Measurements from ENCODE around the gene RNF115. TPM values are rescaled to one million over a fixed set of nuclear protein-coding genes. Genes with fewer than 3 reads are reported as not detected.

The RNF115 gene
- total and polyA plus RNA-seq, 2 of the 4 experiments (the other 2 are of a cell fraction): 13.5 to 22.9 TPM

- dilution Hi-C loops (cut with HindIII; ENCODE audit: low sequenced_read_pairs, unreplicated experiment): no loop called here
- Histone ChIP-seq H3K14ac (replicated peaks; ENCODE audit: low read depth, low read length) (no peak overlapping the region), H4K5ac (ENCODE audit: low read depth, low read length) (no peak overlapping the region), H4K20me1 (ENCODE audit: insufficient read depth, low read length) (no peaks in the 10 kb centered on the region), H3K56ac (ENCODE audit: extremely low read depth, insufficient read depth, low read length) (no peak overlapping the region), H2AFZ (replicated peaks; ENCODE audit: low read length, poor library complexity) (no peak overlapping the region), H2BK5ac (ENCODE audit: low read depth, low read length, poor library complexity, severe bottlenecking) (no peak overlapping the region), H3K79me1 (ENCODE audit: low read depth in 1 of 2, low read length in 2 of 2) (no peaks in the 10 kb centered on the region), H3K4me3 (ENCODE audit: insufficient read depth, low read depth, low read length) (no peak overlapping the region), H3K9me1 (ENCODE audit: insufficient read depth, low read length) (no peaks in the 10 kb centered on the region), H2BK120ac (ENCODE audit: low read depth, low read length) (no peak overlapping the region), H3K36me3 (ENCODE audit: control insufficient read depth, insufficient read depth, low read length) (no peaks in the 10 kb centered on the region), H4K91ac (ENCODE audit: insufficient read depth, low read depth, low read length) (no peak overlapping the region), H3K27ac (ENCODE audit: insufficient read depth, low read length) (no peak overlapping the region), H3K9ac (ENCODE audit: low read depth, low read length) (no peak overlapping the region), H3K4ac (ENCODE audit: low read depth, low read length) (no peak overlapping the region), H3K9me3 (ENCODE audit: control insufficient read depth, insufficient read depth, low read length) (no peaks in the 10 kb centered on the region), H4K8ac (ENCODE audit: low read depth in 2 of 2, low read length in 2 of 2) (peak overlapping the region in 1 of 2 experiments; percentile 19; a peak in 1 of 4 replicates), H2BK20ac (ENCODE audit: low read depth, low read length) (no peak overlapping the region), H2AK9ac (replicated peaks; ENCODE audit: low read depth, low read length, poor library complexity) (no peak overlapping the region), H3K27me3 (ENCODE audit: control insufficient read depth, insufficient read depth, low read length) (no peaks in the 10 kb centered on the region), H2BK15ac (ENCODE audit: low read depth, low read length) (no peak overlapping the region), H3K4me2 (ENCODE audit: low read depth, low read length) (no peak overlapping the region), H3K18ac (ENCODE audit: low read depth, low read length) (peak overlapping the region; percentile 5; the same call in 1 of the 2 replicates), H2AK5ac (ENCODE audit: low read depth, low read length) (no peak overlapping the region), H3K23ac (ENCODE audit: low read depth, low read length) (no peak overlapping the region), H3K4me1 (ENCODE audit: control insufficient read depth, insufficient read depth, low read length) (peaks cover 5% of the 10 kb centered on the region)
- BruUV-seq (replicated peaks): no TSS peak
- no CpG with 5 or more reads among the region's 2 CpGs for WGBS, 2 experiments (ENCODE audit: extremely low coverage in 2 of 2, insufficient read length in 1 of 2)
- TF ChIP-seq USF2 (IDR thresholded peaks at IDR 0.05; ENCODE audit: low read depth, low read length) (no peak), SMC3 (IDR thresholded peaks at IDR 0.05; ENCODE audit: low read depth, low read length) (no peak), MAFK (IDR thresholded peaks at IDR 0.05; ENCODE audit: low read depth, low read length) (no peak), FOS (IDR thresholded peaks at IDR 0.05; ENCODE audit: low read depth, low read length) (no peak)
- DNase-seq (no peak), ATAC-seq (ENCODE audit: low read depth) (peak; percentile 73)
- in situ Hi-C loops (cut with MboI; ENCODE audit: low sequenced_read_pairs): no loop called here
- intact Hi-C loops (cut with micrococcal nuclease): no loop called here
- CTCF ChIA-PET: no interaction called here
- POLR2A ChIA-PET (ENCODE audit: unreplicated experiment): no interaction called here
Observed at GRCh38 chr1:145701306-145701862, 122.5 kb downstream of the RNF115 start.

Data from IMR-90 (cell line).